ENCODE results near the gene SQOR. TPM values are rescaled to one million over a fixed set of nuclear protein-coding genes. Genes with fewer than 3 reads are reported as not detected.

SQOR gene
- polyA plus RNA-seq, 1 experiment = 74.4 TPM

DNA sequence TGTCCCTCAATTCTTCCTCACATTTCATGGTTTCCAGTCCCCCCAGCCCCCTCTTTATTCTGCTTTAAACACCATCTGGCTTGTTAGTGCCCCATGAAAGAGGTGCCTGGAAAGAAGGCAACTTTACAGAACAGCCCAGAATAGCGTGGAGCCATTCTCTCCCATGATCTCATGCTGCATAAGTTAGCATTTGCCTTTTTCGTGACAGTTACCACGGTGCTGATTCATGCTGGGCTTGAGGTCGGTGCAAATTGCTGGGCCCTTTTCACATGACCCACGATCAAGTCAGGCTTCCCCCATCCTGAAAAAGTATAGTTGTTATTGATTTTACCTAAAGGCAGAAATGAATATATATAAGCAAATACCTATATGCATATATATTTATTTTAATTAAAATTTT is 29.6 kb downstream of the SQOR start:
- CTCF ChIA-PET = interaction anchor here (2.0 to 3.3 kb wide), 2 partner anchors 41 to 234 kb away, joined by 5 to 13 read pairs; no protein-coding TSS in a partner anchor
- no peaks in the 10 kb centered on the region for H3K9me3 ChIP-seq (ENCODE audit: control insufficient read depth, insufficient read depth, low read length)
- no peak overlapping the region for H3K27ac ChIP-seq (ENCODE audit: low read depth, low read length)
- TF ChIP-seq, protein P1, sequence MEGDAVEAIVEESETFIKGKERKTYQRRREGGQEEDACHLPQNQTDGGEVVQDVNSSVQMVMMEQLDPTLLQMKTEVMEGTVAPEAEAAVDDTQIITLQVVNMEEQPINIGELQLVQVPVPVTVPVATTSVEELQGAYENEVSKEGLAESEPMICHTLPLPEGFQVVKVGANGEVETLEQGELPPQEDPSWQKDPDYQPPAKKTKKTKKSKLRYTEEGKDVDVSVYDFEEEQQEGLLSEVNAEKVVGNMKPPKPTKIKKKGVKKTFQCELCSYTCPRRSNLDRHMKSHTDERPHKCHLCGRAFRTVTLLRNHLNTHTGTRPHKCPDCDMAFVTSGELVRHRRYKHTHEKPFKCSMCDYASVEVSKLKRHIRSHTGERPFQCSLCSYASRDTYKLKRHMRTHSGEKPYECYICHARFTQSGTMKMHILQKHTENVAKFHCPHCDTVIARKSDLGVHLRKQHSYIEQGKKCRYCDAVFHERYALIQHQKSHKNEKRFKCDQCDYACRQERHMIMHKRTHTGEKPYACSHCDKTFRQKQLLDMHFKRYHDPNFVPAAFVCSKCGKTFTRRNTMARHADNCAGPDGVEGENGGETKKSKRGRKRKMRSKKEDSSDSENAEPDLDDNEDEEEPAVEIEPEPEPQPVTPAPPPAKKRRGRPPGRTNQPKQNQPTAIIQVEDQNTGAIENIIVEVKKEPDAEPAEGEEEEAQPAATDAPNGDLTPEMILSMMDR (IDR thresholded peaks at IDR 0.05; ENCODE audit: low read depth, low read length) = no peak
- H3K4me3 ChIP-seq (ENCODE audit: low read depth, low read length) = no peak overlapping the region
- peak; percentile 45 for DNase-seq (ENCODE audit: low read depth, low spot score)
- H3K27me3 ChIP-seq (ENCODE audit: control insufficient read depth, insufficient read depth, low read length) = no peaks in the 10 kb centered on the region
- POLR2A ChIA-PET = no interaction called here

DNA sequence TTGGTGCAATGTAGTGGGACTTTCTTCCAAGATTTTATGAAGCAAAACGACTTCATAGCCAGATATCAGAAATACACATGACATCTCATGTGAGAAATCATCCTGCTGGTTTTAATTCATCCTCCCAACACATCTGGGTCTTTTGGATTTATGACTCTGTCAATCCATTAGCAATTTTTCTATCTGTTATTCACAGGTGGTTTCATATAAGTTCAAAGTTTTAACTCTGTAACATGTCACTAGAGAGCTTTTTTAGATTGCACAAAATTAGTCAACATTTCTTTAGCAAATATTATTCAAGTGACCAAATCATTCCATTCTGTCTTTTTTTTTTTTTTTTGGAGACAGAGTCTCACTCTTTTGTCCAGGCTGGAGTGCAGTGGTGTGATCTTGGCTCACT is 30.4 kb downstream of the SQOR start:
- Histone ChIP-seq H3K27ac (ENCODE audit: low read depth, low read length) (no peak overlapping the region), H3K9me3 (ENCODE audit: control insufficient read depth, insufficient read depth, low read length) (no peaks in the 10 kb centered on the region), H3K27me3 (ENCODE audit: control insufficient read depth, insufficient read depth, low read length) (no peaks in the 10 kb centered on the region), H3K4me3 (ENCODE audit: low read depth, low read length) (no peak overlapping the region)
- ChIA-PET POLR2A (interaction anchor here (0.6 to 1.0 kb wide), 4 partner anchors 8 to 40 kb away, joined by 3 to 5 read pairs (median 4); no protein-coding TSS in a partner anchor), CTCF (interaction anchor here (1.0 to 2.0 kb wide), 3 partner anchors 40 to 236 kb away, joined by 3 to 5 read pairs (median 3); no protein-coding TSS in a partner anchor)
- DNase-seq (ENCODE audit: low read depth, low spot score) = no peak
- TF ChIP-seq, protein P1 (IDR thresholded peaks at IDR 0.05; ENCODE audit: low read depth, low read length) = no peak

DNA sequence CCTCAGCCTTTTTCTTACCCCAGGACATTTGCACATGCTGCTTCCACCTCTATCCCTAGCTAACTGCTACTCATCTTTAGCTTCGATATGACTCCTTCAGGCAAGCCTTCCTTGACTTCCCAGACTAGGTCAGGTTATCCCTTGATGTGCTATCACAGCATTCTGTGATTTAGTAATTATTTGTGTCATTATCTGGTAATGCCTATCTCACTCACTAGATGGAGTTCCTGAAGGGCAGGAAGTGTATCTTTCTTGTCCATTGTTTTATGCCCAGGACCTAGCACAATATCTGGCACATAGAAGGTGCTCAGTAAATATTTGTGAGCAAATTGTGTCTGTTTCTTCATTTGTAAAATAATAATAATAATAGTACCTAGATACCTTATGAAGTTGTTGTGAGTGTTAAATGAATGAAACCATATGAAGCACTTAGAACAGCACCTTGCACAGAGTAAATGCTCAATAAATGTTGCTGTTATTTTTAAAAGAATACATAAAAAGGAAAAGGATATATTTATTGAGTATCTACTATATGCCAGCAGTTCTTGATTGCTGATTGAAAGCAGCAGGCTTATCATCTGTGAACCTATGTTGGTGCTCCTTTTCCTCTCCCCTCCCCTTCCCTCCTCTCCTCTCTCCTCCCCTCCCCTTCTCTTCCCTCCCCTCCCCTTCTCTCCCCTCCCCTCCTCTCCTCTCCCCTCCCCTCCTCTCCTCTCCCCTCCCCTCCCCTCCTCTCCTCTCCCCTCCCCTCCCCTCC is 31.5 kb downstream of the SQOR start:
- TF ChIP-seq, protein P1 (IDR thresholded peaks at IDR 0.05; ENCODE audit: low read depth, low read length) = no peak
- Histone ChIP-seq H3K27ac (ENCODE audit: low read depth, low read length) (no peak overlapping the region), H3K9me3 (ENCODE audit: control insufficient read depth, insufficient read depth, low read length) (no peaks in the 10 kb centered on the region), H3K27me3 (ENCODE audit: control insufficient read depth, insufficient read depth, low read length) (no peaks in the 10 kb centered on the region), H3K4me3 (ENCODE audit: low read depth, low read length) (no peak overlapping the region)
- no peak for DNase-seq (ENCODE audit: low read depth, low spot score)
- ChIA-PET CTCF (interaction anchor here (1.0 to 1.8 kb wide), 3 partner anchors 39 to 237 kb away, joined by 3 to 10 read pairs (median 3); no protein-coding TSS in a partner anchor), POLR2A (interaction anchor here (0.7 kb wide), 1 partner anchor 7 kb away, joined by 5 read pairs; no protein-coding TSS in a partner anchor)

DNA sequence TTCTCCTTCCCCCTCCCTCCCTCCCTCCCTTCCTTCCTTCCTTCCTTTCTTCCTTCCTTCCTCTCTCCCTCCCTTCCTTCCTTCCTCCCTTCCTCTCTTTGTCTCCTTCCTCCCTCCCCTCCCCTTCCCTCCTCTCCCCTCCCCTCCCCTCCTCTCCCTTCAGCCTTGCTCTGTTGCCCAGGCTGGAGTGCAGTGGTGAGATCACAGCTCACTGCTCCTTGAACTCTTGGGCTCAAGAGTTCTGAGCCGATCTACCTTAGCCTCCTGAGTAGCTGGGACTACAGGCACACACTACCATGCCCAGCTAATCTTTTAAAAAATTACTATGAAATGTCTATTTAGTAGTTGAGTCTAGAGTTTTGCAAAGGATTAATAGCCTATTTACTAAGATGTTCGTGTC is 32.2 kb downstream of the SQOR start:
- Histone ChIP-seq H3K4me3 (ENCODE audit: low read depth, low read length) (no peak overlapping the region), H3K27me3 (ENCODE audit: control insufficient read depth, insufficient read depth, low read length) (no peaks in the 10 kb centered on the region), H3K9me3 (ENCODE audit: control insufficient read depth, insufficient read depth, low read length) (no peaks in the 10 kb centered on the region), H3K27ac (ENCODE audit: low read depth, low read length) (no peak overlapping the region)
- no peak for DNase-seq (ENCODE audit: low read depth, low spot score)
- POLR2A ChIA-PET = interaction anchor here (0.7 kb wide), 1 partner anchor 25 kb away, joined by 3 read pairs; no protein-coding TSS in a partner anchor
- TF ChIP-seq, protein P1 (IDR thresholded peaks at IDR 0.05; ENCODE audit: low read depth, low read length) = no peak
- CTCF ChIA-PET = interaction anchor here (1.8 kb wide), 1 partner anchor 39 kb away, joined by 10 read pairs; no protein-coding TSS in a partner anchor

DNA sequence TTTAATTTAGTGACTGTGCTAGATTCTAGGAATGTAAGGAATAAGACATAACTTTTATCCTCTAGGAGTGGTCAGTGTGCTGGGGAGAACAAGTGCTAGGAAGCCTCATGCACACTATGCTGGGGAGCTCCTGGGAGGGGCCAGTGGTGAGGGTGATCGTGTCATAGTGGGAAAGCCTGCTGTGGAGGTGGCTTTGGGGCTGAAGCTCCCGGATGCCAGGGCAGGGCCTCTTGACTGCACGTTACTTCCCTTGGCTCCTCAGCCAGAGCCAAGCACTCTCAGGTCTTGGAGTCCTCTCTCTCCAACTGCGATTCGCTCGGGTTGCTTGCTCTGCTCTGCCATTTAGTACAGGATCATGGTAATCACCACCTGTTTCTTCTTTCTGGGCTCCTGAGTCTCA is 33.6 kb downstream of the SQOR start:
- no peak overlapping the region for H3K4me3 ChIP-seq (ENCODE audit: low read depth, low read length)
- no peaks in the 10 kb centered on the region for H3K9me3 ChIP-seq (ENCODE audit: control insufficient read depth, insufficient read depth, low read length)
- no peak overlapping the region for H3K27ac ChIP-seq (ENCODE audit: low read depth, low read length)
- POLR2A ChIA-PET = no interaction called here
- TF ChIP-seq, protein P1 (IDR thresholded peaks at IDR 0.05; ENCODE audit: low read depth, low read length) = no peak
- CTCF ChIA-PET = interaction anchor here (1.8 kb wide), 1 partner anchor 37 kb away, joined by 10 read pairs; no protein-coding TSS in a partner anchor
- no peak for DNase-seq (ENCODE audit: low read depth, low spot score)
- H3K27me3 ChIP-seq (ENCODE audit: control insufficient read depth, insufficient read depth, low read length) = no peaks in the 10 kb centered on the region
